IMR-90 (cell line): ENCODE data around the gene USP10. TPM values are rescaled to one million over a fixed set of nuclear protein-coding genes. Genes with fewer than 3 reads are reported as not detected.

ENCODE experiments used
- ATAC-seq: fragments of 200-7000 bp; cut with Tn5 transposase; 2 replicates; pipeline ENCODE4 v1.9.1; 2020; ENCODE audit warnings: low read depth, mild to moderate bottlenecking, moderate library complexity
- BruUV-seq: library from RNA; stranded (reverse); fragments of 400-500 nt; replicated peaks from 2 replicates; lab custom pipeline; 2021; lab: Mats Ljungman, UMichigan
- CTCF ChIA-PET: fragments of 300-600 bp; formaldehyde crosslinking; extraction: SDS; loops from one replicate; lab custom pipeline; 2021; ENCODE audit warnings: antibody characterized with exemption; lab: Yijun Ruan, JAX
- POLR2A ChIA-PET: fragments of 300-600 bp; sonication (Branson Sonifier 250); formaldehyde crosslinking; loops from one replicate; lab custom pipeline; 2022; ENCODE audit warnings: antibody characterized with exemption; ENCODE audit not compliant: unreplicated experiment; lab: Charles Lee
- DNase-seq: peaks from one replicate; pipeline ENCODE4 v3.0.0; 2013
- H2AFZ ChIP-seq: replicated peaks from 2 replicates; pipeline ENCODE3; 2013; ENCODE audit warnings: low read length, mild to moderate bottlenecking; ENCODE audit not compliant: poor library complexity
- H2AK5ac ChIP-seq: 2 replicates; pipeline ENCODE4 v1.6.1; 2013; ENCODE audit warnings: low read depth, low read length, inconsistent platforms
- H2AK9ac ChIP-seq: replicated peaks from 2 replicates; pipeline ENCODE3; 2013; ENCODE audit warnings: mild to moderate bottlenecking, low read depth, low read length, moderate library complexity; ENCODE audit not compliant: poor library complexity
- H2BK120ac ChIP-seq: 2 replicates; pipeline ENCODE4 v1.6.1; 2013; ENCODE audit warnings: low read depth, low read length, inconsistent platforms
- H2BK15ac ChIP-seq: 3 replicates; pipeline ENCODE4 v1.6.1; 2013; ENCODE audit warnings: low read depth, low read length, inconsistent platforms
- H2BK20ac ChIP-seq: 2 replicates; pipeline ENCODE4 v1.6.1; 2013; ENCODE audit warnings: low read depth, mild to moderate bottlenecking, inconsistent platforms, low read length, moderate library complexity
- H2BK5ac ChIP-seq: 2 replicates; pipeline ENCODE4 v1.6.1; 2013; ENCODE audit warnings: mild to moderate bottlenecking, low read depth, low read length, inconsistent platforms; ENCODE audit not compliant: poor library complexity, severe bottlenecking
- H3K14ac ChIP-seq: replicated peaks from 2 replicates; pipeline ENCODE4 v1.6.1; 2013; ENCODE audit warnings: low read depth, low read length, inconsistent platforms
- H3K18ac ChIP-seq: 2 replicates; pipeline ENCODE4 v1.6.1; 2013; ENCODE audit warnings: low read depth, low read length, control low read depth
- H3K23ac ChIP-seq: 2 replicates; pipeline ENCODE4 v1.6.1; 2013; ENCODE audit warnings: low read depth, low read length, inconsistent platforms
- H3K27ac ChIP-seq: 2 replicates; pipeline ENCODE4 v1.5.1; 2013; ENCODE audit warnings: mild to moderate bottlenecking, control low read depth, low read length; ENCODE audit not compliant: insufficient read depth
- H3K27me3 ChIP-seq: 2 replicates; pipeline ENCODE4 v1.6.1; 2013; ENCODE audit warnings: low read length; ENCODE audit not compliant: control insufficient read depth, insufficient read depth
- H3K36me3 ChIP-seq: 2 replicates; pipeline ENCODE4 v1.6.1; 2013; ENCODE audit warnings: low read length, mixed read lengths; ENCODE audit not compliant: control insufficient read depth, insufficient read depth
- H3K4ac ChIP-seq: 2 replicates; pipeline ENCODE4 v1.6.1; 2013; ENCODE audit warnings: low read depth, low read length, inconsistent platforms
- H3K4me1 ChIP-seq: 2 replicates; pipeline ENCODE4 v1.6.1; 2013; ENCODE audit warnings: low read length, mixed read lengths; ENCODE audit not compliant: control insufficient read depth, insufficient read depth
- H3K4me2 ChIP-seq: 2 replicates; pipeline ENCODE4 v1.6.1; 2013; ENCODE audit warnings: low read depth, mild to moderate bottlenecking, control low read depth, low read length, moderate library complexity
- H3K4me3 ChIP-seq: 2 replicates; pipeline ENCODE4 v1.5.1; 2013; ENCODE audit warnings: low read depth, mild to moderate bottlenecking, control low read depth, low read length, moderate library complexity; ENCODE audit not compliant: insufficient read depth
- H3K56ac ChIP-seq: 2 replicates; pipeline ENCODE4 v1.6.1; 2013; ENCODE audit warnings: low read length, inconsistent platforms; ENCODE audit not compliant: insufficient read depth; ENCODE audit errors: extremely low read depth
- H3K79me1 ChIP-seq, 2 experiments: 2 replicates each; pipeline ENCODE4 v1.6.1; 2013; ENCODE audit warnings: low read length in 2 of 2, inconsistent platforms in 1 of 2, low read depth in 1 of 2
- H3K9ac ChIP-seq: 2 replicates; pipeline ENCODE4 v1.6.1; 2013; ENCODE audit warnings: low read depth, low read length, control low read depth
- H3K9me1 ChIP-seq: 2 replicates; pipeline ENCODE4 v1.6.1; 2013; ENCODE audit warnings: low read length, inconsistent platforms; ENCODE audit not compliant: insufficient read depth
- H3K9me3 ChIP-seq: 2 replicates; pipeline ENCODE4 v1.6.1; 2013; ENCODE audit warnings: low read length; ENCODE audit not compliant: control insufficient read depth, insufficient read depth
- H4K20me1 ChIP-seq: 2 replicates; pipeline ENCODE4 v1.6.1; 2013; ENCODE audit warnings: low read length, inconsistent platforms; ENCODE audit not compliant: insufficient read depth
- H4K5ac ChIP-seq: 2 replicates; pipeline ENCODE4 v1.6.1; 2013; ENCODE audit warnings: mild to moderate bottlenecking, low read depth, low read length, control low read depth
- H4K8ac ChIP-seq, 2 experiments: 2 replicates each; pipeline ENCODE4 v1.6.1; 2013; ENCODE audit warnings: low read depth in 2 of 2, low read length in 2 of 2, control low read depth in 1 of 2, inconsistent platforms in 1 of 2
- H4K91ac ChIP-seq: 2 replicates; pipeline ENCODE4 v1.6.1; 2013; ENCODE audit warnings: low read depth, low read length, inconsistent platforms; ENCODE audit not compliant: insufficient read depth
- BHLHE40 ChIP-seq: fragments of 150-350 bp; IDR thresholded peaks from 2 replicates; pipeline ENCODE4 v1.6.1; 2016; ENCODE audit warnings: mild to moderate bottlenecking, low read depth, low read length
- CEBPB ChIP-seq: IDR thresholded peaks from 2 replicates; pipeline ENCODE4 v1.6.1; 2012; ENCODE audit warnings: low read depth, low read length, improper control_type of control experiment
- CHD1 ChIP-seq: IDR thresholded peaks from 2 replicates; pipeline ENCODE4 v1.6.1; 2012; ENCODE audit warnings: low read depth, low read length, improper control_type of control experiment
- ELK1 ChIP-seq: fragments of 150-350 bp; IDR thresholded peaks from 2 replicates; pipeline ENCODE4 v1.6.1; 2016; ENCODE audit warnings: low read depth, mild to moderate bottlenecking, low read length, moderate library complexity, borderline replicate concordance
- FOS ChIP-seq: fragments of 150-350 bp; IDR thresholded peaks from 2 replicates; pipeline ENCODE4 v1.6.1; 2016; ENCODE audit warnings: low read depth, low read length
- MAFK ChIP-seq: IDR thresholded peaks from 2 replicates; pipeline ENCODE4 v1.6.1; 2012; ENCODE audit warnings: low read depth, low read length, improper control_type of control experiment
- MAZ ChIP-seq: IDR thresholded peaks from 2 replicates; pipeline ENCODE4 v1.6.1; 2012; ENCODE audit warnings: low read depth, mild to moderate bottlenecking, low read length, improper control_type of control experiment, moderate library complexity, borderline replicate concordance
- MXI1 ChIP-seq: IDR thresholded peaks from 2 replicates; pipeline ENCODE4 v1.6.1; 2012; ENCODE audit warnings: low read depth, mild to moderate bottlenecking, low read length, moderate library complexity, borderline replicate concordance
- NFE2L2 ChIP-seq: fragments of 150-350 bp; IDR thresholded peaks from 2 replicates; pipeline ENCODE4 v1.6.1; 2016; ENCODE audit warnings: low read depth, mild to moderate bottlenecking, low read length
- POLR2A ChIP-seq: IDR thresholded peaks from 2 replicates; pipeline ENCODE4 v1.6.1; 2012; ENCODE audit warnings: mild to moderate bottlenecking, low read depth, low read length
- RFX5 ChIP-seq: IDR thresholded peaks from 2 replicates; pipeline ENCODE4 v1.8.0; 2012; ENCODE audit warnings: low read depth, mild to moderate bottlenecking, low read length, moderate library complexity
- SMC3 ChIP-seq: fragments of 150-350 bp; IDR thresholded peaks from 2 replicates; pipeline ENCODE4 v1.6.1; 2016; ENCODE audit warnings: low read depth, mild to moderate bottlenecking, antibody characterized with exemption, low read length, moderate library complexity
- WGBS, 2 experiments: methylation state at CpG; one replicate each; pipeline versions ENCODE4 v1.1.5 to v1.1.7; 2013; ENCODE audit warnings: missing lambda C conversion rate in 2 of 2; ENCODE audit not compliant: insufficient read length in 1 of 2; ENCODE audit errors: extremely low coverage in 2 of 2; 5-methylcytosine and 5-hydroxymethylcytosine counted together
- dilution Hi-C: fragments of 300-500 bp; cut with HindIII; formaldehyde crosslinking; loops from one replicate; pipeline ENCODE4 v1.14.3; 2018; ENCODE audit warnings: low sequenced_read_pairs; ENCODE audit not compliant: unreplicated experiment
- in situ Hi-C: fragments of 300-500 bp; cut with MboI; formaldehyde crosslinking; loops from 3 replicates; pipeline ENCODE4 v1.14.3; 2019; ENCODE audit warnings: low sequenced_read_pairs, inconsistent platforms, mixed read lengths
- intact Hi-C: fragments of 100-400 bp; cut with micrococcal nuclease; formaldehyde crosslinking; loops from 2 replicates; pipeline ENCODE4 v1.10.0; 2022
- polyA plus RNA-seq, 3 experiments: library from polyadenylated mRNA; depleted of rRNA; stranded (reverse); fragments of >200 nt; gene quantifications; 2 replicates each; pipeline ENCODE4 v1.2.3, GENCODE V29; 2012; ENCODE audit warnings: low replicate concordance in 1 of 3
- total RNA-seq: library from RNA; depleted of rRNA; stranded (reverse); fragments of >200 nt; gene quantifications from 2 replicates; pipeline ENCODE4 v1.2.3, GENCODE V29; 2012

Gene USP10
- total and polyA plus RNA-seq, 2 of the 4 experiments (the other 2 are of a cell fraction) = 54.3 to 79.0 TPM

GRCh38 chr16:84700446-84701300, 873 bp downstream of the USP10 start:
- Histone ChIP-seq H3K14ac (peak overlapping the region; percentile 74), H4K5ac (no peak overlapping the region), H3K27me3 (no peaks in the 10 kb centered on the region), H4K91ac (0 out of 2 replicates have a peak overlapping the region, but pooled peaks have one; percentile 8), H3K9me1 (peaks cover 12% of the 10 kb centered on the region), H3K4me2 (peak overlapping the region; percentile 84), H3K23ac (peak overlapping the region; percentile 90), H2AK9ac (peak overlapping the region; percentile 94), H3K4ac (peak overlapping the region; percentile 41), H3K9me3 (no peaks in the 10 kb centered on the region), H2AFZ (peak overlapping the region; percentile 97), H3K18ac (no peak overlapping the region), H2BK15ac (no peak overlapping the region), H3K79me1 (peaks cover 2 to 33% of the 10 kb centered on the region in 2 experiments; a peak in 2 of 4 replicates), H3K4me3 (peak overlapping the region; percentile 92), H2BK5ac (peak overlapping the region; percentile 96), H3K27ac (peak overlapping the region; percentile 63), H3K9ac (peak overlapping the region; percentile 98), H3K4me1 (peaks cover 6% of the 10 kb centered on the region), H3K56ac (peak overlapping the region; percentile 57; the same call in 1 of the 2 replicates), H4K20me1 (peaks cover 51% of the 10 kb centered on the region), H4K8ac (no peak overlapping the region), H2BK20ac (no peak overlapping the region; the same call in 1 of the 2 replicates), H3K36me3 (no peaks in the 10 kb centered on the region), H2BK120ac (no peak overlapping the region), H2AK5ac (peak overlapping the region; percentile 29; the same call in 1 of the 2 replicates)
- ChIA-PET CTCF (interaction anchor here (1.1 to 1.5 kb wide), 3 partner anchors 13 to 252 kb away, joined by 3 to 7 read pairs (median 4); no protein-coding TSS in a partner anchor), POLR2A (no interaction called here)
- dilution Hi-C loops (no loop called here), intact Hi-C loops (no loop called here), in situ Hi-C loops (loop anchor here (25.0 kb wide), 1 partner anchor 413 kb away; the partner anchor contains the start of gene WFDC1)
- no TSS peak for BruUV-seq
- peak; percentile 14 for ATAC-seq
- no peak for TF ChIP-seq CEBPB
- TF ChIP-seq ELK1 = no peak
- no peak for TF ChIP-seq POLR2A
- no peak for TF ChIP-seq SMC3
- TF ChIP-seq CHD1 = no peak
- no peak for TF ChIP-seq FOS
- TF ChIP-seq BHLHE40 = no peak
- no peak for TF ChIP-seq NFE2L2
- TF ChIP-seq RFX5 = no peak
- no peak for TF ChIP-seq MAFK
- TF ChIP-seq MAZ = no peak
- no peak for TF ChIP-seq MXI1
- WGBS, 2 experiments = 2% methylated on average over 9 of the region's 28 CpGs; no CpG with 5 or more reads in 1 of the 2 experiments
- DNase-seq = peak; percentile 29
